SK-N-SH (cell line): ENCODE results near the gene HECW1. TPM values are rescaled to one million over a fixed set of nuclear protein-coding genes. Genes with fewer than 3 reads are reported as not detected.

ENCODE experiments used
- CTCF ChIA-PET: fragments of 300-600, 350-600 bp; formaldehyde crosslinking; extraction: SDS; loops from one replicate; lab custom pipeline; 2021; lab: Yijun Ruan, JAX
- POLR2A ChIA-PET: fragments of 350-600 bp; sonication (Branson Sonifier 250); formaldehyde crosslinking; extraction: SDS; loops from one replicate; lab custom pipeline; 2020; ENCODE audit warnings: antibody characterized with exemption, inconsistent platforms; lab: Yijun Ruan, JAX
- DNase-seq: peaks from one replicate; pipeline ENCODE4 v3.0.0; 2012
- H2AFZ ChIP-seq: fragments of 200-600 bp; sonication (generic); 2 replicates; pipeline ENCODE4 v1.8.1; 2016; ENCODE audit warnings: antibody characterized with exemption, mild to moderate bottlenecking, low read depth
- H3F3A ChIP-seq: fragments of 200-600 bp; sonication (generic); replicated peaks from 2 replicates; pipeline ENCODE3; 2016; ENCODE audit warnings: antibody characterized with exemption, mild to moderate bottlenecking; ENCODE audit not compliant: insufficient read depth
- H3K27ac ChIP-seq, 2 experiments: fragments of 200-500 bp in 1 of 2; fragments of 200-600 bp in 1 of 2; sonication (Bioruptor generic) in 1 of 2; sonication (generic), shearing (Covaris generic) in 1 of 2; 2 replicates each; pipeline versions ENCODE4 v1.5.1 to v1.6.1; 2014 to 2016; ENCODE audit warnings: low read depth in 2 of 2, inconsistent platforms in 1 of 2, low read length in 1 of 2, mild to moderate bottlenecking in 1 of 2, mixed read lengths in 1 of 2
- H3K27me3 ChIP-seq: fragments of 200-600 bp; sonication (generic), shearing (Covaris generic); 2 replicates; pipeline ENCODE4 v1.6.1; 2016; ENCODE audit warnings: mixed run types; ENCODE audit not compliant: insufficient read depth
- H3K36me3 ChIP-seq, 2 experiments: fragments of 200-500 bp in 1 of 2; fragments of 200-600 bp in 1 of 2; sonication (Bioruptor generic) in 1 of 2; sonication (generic) in 1 of 2; replicated peaks in 1 of 2; 2 replicates each; pipeline versions ENCODE3 to v1.5.1; 2014 to 2016; ENCODE audit warnings: low read length in 1 of 2, mild to moderate bottlenecking in 1 of 2; ENCODE audit not compliant: insufficient read depth in 2 of 2, control insufficient read depth in 1 of 2
- H3K4me1 ChIP-seq, 2 experiments: fragments of 200-500 bp in 1 of 2; fragments of 200-600 bp in 1 of 2; sonication (Bioruptor generic) in 1 of 2; sonication (generic), shearing (Covaris generic) in 1 of 2; 2 replicates each; pipeline versions ENCODE4 v1.5.1 to v1.6.1; 2014 to 2016; ENCODE audit warnings: low read depth in 1 of 2, low read length in 1 of 2, mixed run types in 1 of 2; ENCODE audit not compliant: insufficient read depth in 2 of 2, control insufficient read depth in 1 of 2
- H3K4me2 ChIP-seq: fragments of 200-600 bp; sonication (generic), shearing (Covaris generic); 2 replicates; pipeline ENCODE4 v1.6.1; 2017; ENCODE audit warnings: mixed run types
- H3K4me3 ChIP-seq, 2 experiments: fragments of 200-500 bp in 1 of 2; fragments of 200-600 bp in 1 of 2; sonication (Bioruptor generic) in 1 of 2; sonication (generic), shearing (Covaris generic) in 1 of 2; 2 replicates each; pipeline versions ENCODE4 v1.5.1 to v1.8.1; 2014 to 2016; ENCODE audit warnings: low read depth in 2 of 2, inconsistent platforms in 1 of 2, low read length in 1 of 2, mild to moderate bottlenecking in 1 of 2, mixed read lengths in 1 of 2, moderate library complexity in 1 of 2
- H3K79me2 ChIP-seq: fragments of 200-600 bp; sonication (generic); 2 replicates; pipeline ENCODE4 v1.8.1; 2017; ENCODE audit warnings: mild to moderate bottlenecking; ENCODE audit not compliant: insufficient read depth
- H3K9ac ChIP-seq: fragments of 200-600 bp; sonication (generic); 2 replicates; pipeline ENCODE4 v1.6.1; 2017; ENCODE audit warnings: mixed run types
- H3K9me2 ChIP-seq: fragments of 200-600 bp; sonication (generic); 2 replicates; pipeline ENCODE4 v1.6.1; 2017; ENCODE audit warnings: mixed run types
- H3K9me3 ChIP-seq: fragments of 200-600 bp; sonication (generic); 2 replicates; pipeline ENCODE4 v1.6.1; 2017; ENCODE audit warnings: mixed run types, mild to moderate bottlenecking, moderate library complexity
- H4K20me1 ChIP-seq: fragments of 200-600 bp; sonication (generic); 2 replicates; pipeline ENCODE4 v1.6.1; 2017; ENCODE audit warnings: mild to moderate bottlenecking, mixed run types; ENCODE audit not compliant: insufficient read depth
- CHD2 ChIP-seq: fragments of 150-350 bp; IDR thresholded peaks from 2 replicates; pipeline ENCODE4 v1.6.1; 2018; ENCODE audit warnings: low read length; ENCODE audit not compliant: partially characterized antibody
- CTCF ChIP-seq: fragments of 200-600 bp; sonication (generic); IDR thresholded peaks from 2 replicates; pipeline ENCODE4 v1.6.1; 2017; ENCODE audit warnings: antibody characterized with exemption, mild to moderate bottlenecking, moderate library complexity
- ELF1 ChIP-seq: IDR thresholded peaks from 2 replicates; pipeline ENCODE4 v1.4.0; 2012
- FOXJ3 ChIP-seq: sonication (generic); formaldehyde crosslinking; IDR thresholded peaks from 2 replicates; pipeline ENCODE4 v1.5.1; 2020; ENCODE audit warnings: mild to moderate bottlenecking, missing genetic modification reagents
- FOXM1 ChIP-seq: IDR thresholded peaks from 2 replicates; pipeline ENCODE4 v1.4.0; 2012; ENCODE audit warnings: low read depth, mild to moderate bottlenecking
- GATA2 ChIP-seq: sonication (generic); formaldehyde crosslinking; IDR thresholded peaks from 2 replicates; pipeline ENCODE4 v1.5.0; 2020; ENCODE audit warnings: mild to moderate bottlenecking, missing genetic modification reagents
- JUND ChIP-seq: IDR thresholded peaks from 2 replicates; pipeline ENCODE4 v1.4.0; 2012
- MXI1 ChIP-seq: IDR thresholded peaks from 2 replicates; pipeline ENCODE4 v1.6.1; 2012; ENCODE audit warnings: mild to moderate bottlenecking, low read depth, low read length, improper control_type of control experiment
- NFIC ChIP-seq: IDR thresholded peaks from 2 replicates; pipeline ENCODE4 v1.4.0; 2012; ENCODE audit warnings: borderline replicate concordance
- NRF1 ChIP-seq: IDR thresholded peaks from 2 replicates; pipeline ENCODE4 v1.6.1; 2012; ENCODE audit warnings: low read depth, mild to moderate bottlenecking, low read length
- RAD21 ChIP-seq: IDR thresholded peaks from 2 replicates; pipeline ENCODE4 v1.6.1; 2012; ENCODE audit warnings: mild to moderate bottlenecking, low read length
- RCOR1 ChIP-seq: fragments of 150-350 bp; IDR thresholded peaks from 2 replicates; pipeline ENCODE4 v1.6.1; 2017; ENCODE audit warnings: antibody characterized with exemption, low read length
- RXRA ChIP-seq: IDR thresholded peaks from 2 replicates; pipeline ENCODE4 v1.4.0; 2012; ENCODE audit warnings: low read depth, mild to moderate bottlenecking, borderline replicate concordance
- SIN3A ChIP-seq: IDR thresholded peaks from 2 replicates; pipeline ENCODE4 v1.6.1; 2012; ENCODE audit warnings: low read depth, mild to moderate bottlenecking, low read length, moderate library complexity, borderline replicate concordance
- SMC3 ChIP-seq: IDR thresholded peaks from 2 replicates; pipeline ENCODE4 v1.6.1; 2012; ENCODE audit warnings: low read depth, low read length, improper control_type of control experiment
- TAF1 ChIP-seq: IDR thresholded peaks from 2 replicates; pipeline ENCODE4 v1.6.1; 2012; ENCODE audit warnings: low read depth, mild to moderate bottlenecking, low read length, moderate library complexity, borderline replicate concordance
- TCF12 ChIP-seq: IDR thresholded peaks from 2 replicates; pipeline ENCODE4 v1.4.0; 2012
- TEAD4 ChIP-seq: IDR thresholded peaks from 2 replicates; pipeline ENCODE4 v1.4.0; 2012; ENCODE audit warnings: mild to moderate bottlenecking, borderline replicate concordance; ENCODE audit not compliant: insufficient read depth
- USF1 ChIP-seq: IDR thresholded peaks from 2 replicates; pipeline ENCODE4 v1.4.0; 2012; ENCODE audit warnings: low read depth, borderline replicate concordance
- YY1 ChIP-seq: IDR thresholded peaks from 2 replicates; pipeline ENCODE4 v1.4.0; 2012; ENCODE audit warnings: low read depth, mild to moderate bottlenecking
- ZBTB33 ChIP-seq: IDR thresholded peaks from 2 replicates; pipeline ENCODE4 v1.4.0; 2012; ENCODE audit warnings: low read depth, borderline replicate concordance
- WGBS: methylation state at CpG from one replicate; pipeline ENCODE4 v1.1.6; 2017; ENCODE audit warnings: low lambda C conversion rate; 5-methylcytosine and 5-hydroxymethylcytosine counted together
- polyA plus RNA-seq, 3 experiments: library from polyadenylated mRNA; depleted of rRNA; stranded (reverse); fragments of >200 nt; gene quantifications; 2 replicates each; pipeline ENCODE4 v1.2.3, GENCODE V29; 2012

Gene HECW1
- polyA plus RNA-seq, 1 of the 3 experiments (the other 2 are of a cell fraction): not detected

GRCh38 chr7:43248961-43249822 lies 136.7 kb downstream of the HECW1 start (continued):
- TF ChIP-seq SMC3 (no peak), RAD21 (no peak), TEAD4 (no peak), TAF1 (no peak), FOXM1 (no peak), TCF12 (no peak), SIN3A (no peak)

GRCh38 chr7:43249823-43250145 lies 137.3 kb downstream of the HECW1 start:
- no peak overlapping the region for H2AFZ ChIP-seq

More at GRCh38 chr7:43249823-43250145, 137.3 kb downstream of the HECW1 start:
- WGBS: 56% methylated on average over 9 of the region's 9 CpGs
- H4K20me1 ChIP-seq: no peaks in the 10 kb centered on the region
- no peaks in the 10 kb centered on the region for H3K4me1 ChIP-seq
- no peaks in the 10 kb centered on the region for H3K9me3 ChIP-seq
- no peaks in the 10 kb centered on the region for H3F3A ChIP-seq
- H3K79me2 ChIP-seq: no peaks in the 10 kb centered on the region
- POLR2A ChIA-PET: no interaction called here
- H3K9me2 ChIP-seq: no peaks in the 10 kb centered on the region
- no peak overlapping the region for H3K4me3 ChIP-seq
- TF ChIP-seq NRF1: no peak
- no peak for TF ChIP-seq TAF1
- TF ChIP-seq JUND: no peak
- no peak for TF ChIP-seq RXRA
- TF ChIP-seq NFIC: no peak
- no peak for TF ChIP-seq GATA2 (CRISPR knock-in tag)
- TF ChIP-seq ELF1: no peak
- no peak for TF ChIP-seq MXI1
- no peak for TF ChIP-seq RCOR1
- no peak for TF ChIP-seq ZBTB33
- no peak for TF ChIP-seq USF1
- no peak for TF ChIP-seq YY1
- TF ChIP-seq CTCF: no peak
- TF ChIP-seq CHD2: no peak
- no peak for TF ChIP-seq FOXJ3
- TF ChIP-seq TCF12: no peak
- TF ChIP-seq RAD21: no peak
- TF ChIP-seq, all 33 proteins: peak for 0
- peaks cover 24% of the 10 kb centered on the region for H3K27me3 ChIP-seq
- no peak overlapping the region for H3K27ac ChIP-seq
- H3K4me2 ChIP-seq: no peak overlapping the region
- CTCF ChIA-PET: interaction anchor here (1.4 to 6.4 kb wide), 4 partner anchors 12 to 308 kb away, joined by 4 to 61 read pairs (median 6); no protein-coding TSS in a partner anchor
- no peak overlapping the region for H3K9ac ChIP-seq
- H3K36me3 ChIP-seq: no peaks in the 10 kb centered on the region
- no peak for DNase-seq
